Urothelium cell line (cell line): ENCODE data around the gene RHCE.
"Not testable (repeated sequence)": the region's sequence is repeated elsewhere in the genome, so short reads cannot be mapped to it uniquely, and the experiment has no call there.

Experiments
- DNase-seq: peaks from one replicate; pipeline ENCODE4 v3.0.0; 2011; ENCODE audit warnings: low spot score, mixed read lengths
- FAIRE-seq: peaks from 2 replicates; lab custom pipeline; 2011; peaks lifted over from hg19 to GRCh38; lab: Jason Lieb, UNC

The RHCE gene

DNA sequence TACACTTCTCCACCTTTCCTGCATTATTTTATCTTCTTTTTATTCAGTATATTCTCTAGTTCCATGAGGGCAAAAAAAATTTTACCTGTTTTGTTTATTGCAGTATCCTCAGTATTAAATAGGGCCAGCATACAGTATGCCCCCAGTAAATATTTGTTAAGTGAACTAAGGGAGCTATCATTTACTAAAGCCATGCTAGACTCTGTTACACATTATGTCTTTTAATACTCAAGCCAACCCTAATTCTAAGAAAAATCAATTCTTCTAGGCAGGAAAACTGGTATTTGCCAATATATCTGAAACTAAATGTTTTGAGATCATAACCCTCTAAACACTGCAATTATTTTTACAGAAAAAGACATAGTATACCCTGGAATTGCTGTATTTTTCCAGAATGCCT, 64.2 kb downstream of the RHCE start:
- FAIRE-seq (no peak), DNase-seq (no peak)

GRCh38 chr1:25355841-25356395, 64.7 kb downstream of the RHCE start:
- DNase-seq, result no peak
- no peak for FAIRE-seq

DNA sequence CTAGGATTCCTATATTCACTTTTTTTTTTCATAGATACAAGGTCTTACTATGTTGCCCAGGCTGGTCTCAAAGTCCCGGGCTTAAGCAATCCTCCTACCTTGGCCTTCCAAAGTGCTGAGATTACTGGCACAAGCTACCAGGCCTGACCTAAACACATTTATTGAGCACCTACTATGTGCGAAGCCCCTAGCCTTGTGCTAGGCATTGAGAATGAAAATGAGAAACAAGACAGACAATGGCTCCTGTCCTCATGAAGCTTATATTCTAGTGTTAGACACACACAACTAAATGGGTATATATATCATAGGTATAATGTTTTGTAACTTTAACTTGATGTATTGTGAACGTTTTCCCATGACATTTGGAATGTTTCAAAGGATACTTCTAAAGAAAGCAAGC, 71.0 kb downstream of the RHCE start:
- DNase-seq (no peak), FAIRE-seq (no peak)

- DNase-seq (no peak), FAIRE-seq (no peak)
These were observed 73.1 kb downstream of the RHCE start for GRCh38 chr1:25347556-25347955.

GRCh38 chr1:25343872-25344271, 76.8 kb downstream of the RHCE start:
- FAIRE-seq (no peak), DNase-seq (no peak)

- DNase-seq, result no peak
- FAIRE-seq, result no peak
These were observed 77.8 kb downstream of the RHCE start for GRCh38 chr1:25342846-25343245.

- DNase-seq (no peak), FAIRE-seq (no peak)
These were observed 78.9 kb downstream of the RHCE start for GRCh38 chr1:25341746-25342145.

- no peak for DNase-seq
- FAIRE-seq, result no peak
These were observed 81.6 kb downstream of the RHCE start for GRCh38 chr1:25338986-25339385.

DNA sequence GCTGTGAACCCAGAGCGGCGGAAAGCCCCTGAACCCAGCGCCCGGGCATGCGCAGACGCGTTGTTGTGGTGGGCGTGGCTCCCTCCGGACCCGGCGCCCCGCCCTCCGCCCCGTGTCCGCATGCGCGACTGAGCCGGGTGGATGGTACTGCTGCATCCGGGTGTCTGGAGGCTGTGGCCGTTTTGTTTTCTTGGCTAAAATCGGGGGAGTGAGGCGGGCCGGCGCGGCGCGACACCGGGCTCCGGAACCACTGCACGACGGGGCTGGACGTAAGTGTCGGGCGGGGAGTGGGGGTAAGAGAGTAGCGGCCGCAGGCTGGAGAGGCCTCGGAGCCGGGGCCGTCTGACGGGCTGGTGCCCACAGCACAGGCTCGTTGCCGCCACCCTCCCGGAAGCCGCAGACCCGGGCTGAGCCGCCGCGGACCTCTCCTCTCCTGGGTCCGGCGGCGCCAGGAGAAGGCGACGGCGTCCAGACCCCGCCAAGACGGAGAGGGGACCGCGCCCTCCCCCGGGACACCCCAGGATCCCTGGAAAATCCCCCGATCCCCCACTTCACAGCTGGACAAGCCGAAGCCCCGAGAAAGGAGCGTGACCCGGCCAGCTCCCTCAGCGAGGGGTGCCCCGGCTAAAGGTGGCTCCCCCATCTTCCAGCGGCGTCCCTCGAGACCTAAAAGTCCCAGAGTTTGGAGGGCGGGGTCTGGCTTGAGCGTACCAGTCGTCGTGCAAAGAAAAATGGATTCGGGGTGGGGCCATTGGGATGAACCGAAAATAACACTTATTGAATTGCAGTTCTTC, 82.2 kb downstream of the RHCE start, which contains the start of gene TMEM50A:
TMEM50A (plus strand) TSS at position 147 of the 794 bp plus-strand sequence. CDS start 2,153 bp downstream, outside the sequence.
- peak; percentile 92 for DNase-seq

GRCh38 chr1:25337483-25338187, 83.0 kb downstream of the RHCE start:
- FAIRE-seq, result peak; percentile 69
- DNase-seq, result not testable (repeated sequence)

More for the DNA sequence above, 82.2 kb downstream of the RHCE start, which contains the start of gene TMEM50A:
- FAIRE-seq, result peak; percentile 93

- DNase-seq, result not testable (repeated sequence)
- FAIRE-seq, result peak; percentile 95
These were observed 83.7 kb downstream of the RHCE start for GRCh38 chr1:25336922-25337354.

DNA sequence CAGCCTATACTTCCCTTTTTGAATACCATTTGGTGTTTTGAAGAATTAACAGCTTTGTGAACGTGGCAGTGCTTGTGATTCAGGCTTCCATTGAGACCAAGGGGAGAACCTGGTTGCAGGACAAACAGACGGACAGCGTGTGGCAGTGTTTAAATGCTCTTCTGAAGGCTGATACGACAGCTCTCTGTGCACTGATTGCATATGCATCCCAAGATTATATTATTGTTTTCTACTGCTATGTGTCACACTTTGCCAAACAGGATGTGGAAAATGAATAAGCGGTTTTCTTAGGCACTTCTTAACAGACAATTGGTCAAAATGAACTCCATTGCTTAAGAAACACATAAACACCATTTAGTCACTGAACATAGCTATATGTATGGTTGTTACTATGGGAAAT, 90.7 kb downstream of the RHCE start:
- DNase-seq, FAIRE-seq: not testable (repeated sequence)

- not testable (repeated sequence) for DNase-seq, FAIRE-seq
These were observed 91.3 kb downstream of the RHCE start for GRCh38 chr1:25329336-25329735.

GRCh38 chr1:25328791-25329185, 91.8 kb downstream of the RHCE start:
- DNase-seq, FAIRE-seq: not testable (repeated sequence)

DNA sequence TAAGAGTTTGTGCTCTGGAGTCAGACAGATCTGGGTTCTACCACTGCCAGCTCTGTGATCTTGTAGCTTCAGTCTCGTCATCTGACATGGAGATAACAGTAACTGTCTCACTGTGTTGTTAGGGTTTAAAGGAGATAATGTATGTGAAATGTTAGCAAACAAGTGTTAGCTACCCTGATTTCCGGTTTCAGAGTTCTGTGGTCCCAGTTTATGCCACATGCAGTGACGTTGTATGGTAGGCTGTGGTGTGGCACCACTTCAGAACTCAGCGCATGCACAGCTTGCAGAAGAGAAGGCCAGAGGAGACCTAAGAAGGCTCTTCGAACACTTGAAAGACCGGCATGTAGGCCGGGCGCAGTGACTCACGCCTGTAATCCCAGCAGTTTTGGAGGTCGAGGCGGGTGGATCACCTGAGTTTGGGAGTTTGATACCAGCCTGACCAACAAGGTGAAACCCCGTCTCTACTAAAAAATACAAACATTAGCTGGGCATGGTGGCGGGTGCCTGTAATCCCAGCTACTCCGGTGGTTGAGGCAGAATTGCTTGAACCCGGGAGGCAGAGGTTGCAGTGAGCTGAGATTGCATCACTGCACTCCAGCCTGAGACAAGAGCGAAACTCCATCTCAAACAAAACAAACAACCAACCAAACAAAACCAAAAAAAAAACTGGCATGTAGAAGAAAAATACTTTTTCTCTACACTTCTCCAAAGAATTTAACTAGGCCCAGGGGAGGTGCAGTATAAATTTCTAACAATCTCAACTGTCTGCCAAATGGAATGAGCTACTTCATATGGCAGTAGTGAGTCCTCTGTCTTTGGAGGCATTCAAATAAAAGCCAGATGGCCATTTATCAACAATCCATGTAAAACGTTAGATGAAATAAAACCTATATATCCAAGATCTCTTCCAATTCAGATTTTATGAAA, 92.5 kb downstream of the RHCE start:
- FAIRE-seq, DNase-seq: not testable (repeated sequence)

GRCh38 chr1:25324407-25324806, 96.2 kb downstream of the RHCE start:
- FAIRE-seq, DNase-seq: not testable (repeated sequence)

DNA sequence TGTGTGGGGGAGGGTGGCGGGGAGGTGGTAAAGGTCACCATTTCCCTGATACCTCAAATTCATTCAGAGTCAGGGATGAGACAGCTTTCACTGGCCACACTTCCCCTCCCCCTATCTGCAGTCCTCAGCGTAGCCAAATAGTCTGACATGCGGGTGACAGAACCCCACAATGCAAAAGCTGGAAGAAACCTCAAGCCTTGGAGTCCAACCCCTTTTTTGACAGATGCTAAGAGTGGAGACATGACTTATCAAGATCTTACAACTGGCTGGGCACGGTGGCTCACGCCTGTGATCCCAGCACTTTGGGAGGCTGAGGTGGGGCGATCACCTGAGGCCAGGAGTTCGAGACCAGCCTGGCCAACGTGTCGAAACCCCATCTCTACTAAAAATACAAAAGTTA, 98.5 kb downstream of the RHCE start:
- FAIRE-seq, DNase-seq: not testable (repeated sequence)

DNA sequence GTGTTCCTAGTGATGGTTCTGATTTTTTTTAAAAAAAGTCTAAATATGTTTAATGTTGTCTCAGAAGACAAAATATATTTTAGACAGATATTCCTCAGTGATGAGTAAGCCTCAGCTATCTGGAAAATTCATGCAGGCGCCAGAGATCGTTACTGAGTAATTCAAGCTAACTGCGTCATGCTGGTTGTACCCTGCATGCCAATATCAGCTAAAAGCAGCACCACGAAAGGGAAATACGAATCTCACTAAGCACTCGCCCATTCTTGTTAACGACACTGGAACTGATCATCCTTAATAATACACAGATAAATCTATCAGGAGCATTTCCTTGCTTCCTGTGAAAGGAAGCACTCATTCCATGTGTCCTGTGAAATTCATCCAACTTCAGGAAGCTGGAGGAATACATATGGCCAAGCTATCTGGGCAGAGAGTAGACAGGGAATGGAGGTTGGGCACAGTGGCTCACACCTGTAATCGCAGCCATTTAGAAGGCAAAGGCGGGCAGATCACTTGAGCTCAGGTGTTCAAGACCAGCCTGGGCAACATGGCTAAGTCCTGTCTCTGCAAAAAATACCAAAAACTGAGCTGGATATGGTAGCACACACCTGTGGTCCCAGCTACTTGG, 100.2 kb downstream of the RHCE start:
- peak; percentile 28 for DNase-seq
- FAIRE-seq, result peak; percentile 23

DNA sequence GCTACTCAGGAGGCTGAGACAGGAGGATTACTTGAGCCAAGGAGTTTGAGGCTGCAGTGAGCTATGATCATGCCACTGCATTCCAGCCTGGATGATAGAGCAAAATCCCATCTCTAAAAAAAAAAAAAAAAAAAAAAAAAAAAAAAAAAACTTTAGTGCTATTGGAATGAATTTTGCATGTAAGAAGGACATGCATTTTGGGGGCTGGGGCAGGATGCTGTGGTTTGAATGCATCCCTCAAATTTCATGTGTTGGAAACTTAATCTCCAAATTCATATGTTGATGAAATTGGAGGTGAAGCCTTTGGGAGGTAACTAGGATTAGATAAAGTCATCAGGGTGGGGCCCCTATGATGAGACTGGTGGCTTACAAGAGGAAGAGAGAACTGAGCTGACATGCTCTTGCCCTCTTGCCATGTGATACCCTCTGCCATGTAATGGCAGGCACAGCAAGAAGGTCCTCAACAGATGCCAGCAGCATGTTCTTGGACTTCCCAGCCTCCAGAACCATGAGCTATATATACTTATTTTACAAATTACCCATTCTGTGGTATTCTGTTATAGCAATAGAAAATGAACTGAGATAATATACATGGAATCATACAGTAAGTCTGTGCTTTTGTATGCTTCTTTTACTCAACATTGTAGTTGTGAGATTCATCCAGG, 107.7 kb downstream of the RHCE start:
- FAIRE-seq, result peak; percentile 17

More for the DNA sequence above, 107.7 kb downstream of the RHCE start:
- not testable (repeated sequence) for DNase-seq
